HG03442 (cell line): ENCODE measurements around the gene KCNJ6.
"Not testable (repeated sequence)": the region's sequence is repeated elsewhere in the genome, so short reads cannot be mapped to it uniquely, and the experiment has no call there.

Experiments used
- ATAC-seq: cut with Tn5 transposase; IDR thresholded peaks from one replicate; pipeline ENCODE4 v1.9.1; 2021; ENCODE audit warnings: mild to moderate bottlenecking, moderate library complexity; ENCODE audit not compliant: unreplicated experiment

KCNJ6 gene

DNA sequence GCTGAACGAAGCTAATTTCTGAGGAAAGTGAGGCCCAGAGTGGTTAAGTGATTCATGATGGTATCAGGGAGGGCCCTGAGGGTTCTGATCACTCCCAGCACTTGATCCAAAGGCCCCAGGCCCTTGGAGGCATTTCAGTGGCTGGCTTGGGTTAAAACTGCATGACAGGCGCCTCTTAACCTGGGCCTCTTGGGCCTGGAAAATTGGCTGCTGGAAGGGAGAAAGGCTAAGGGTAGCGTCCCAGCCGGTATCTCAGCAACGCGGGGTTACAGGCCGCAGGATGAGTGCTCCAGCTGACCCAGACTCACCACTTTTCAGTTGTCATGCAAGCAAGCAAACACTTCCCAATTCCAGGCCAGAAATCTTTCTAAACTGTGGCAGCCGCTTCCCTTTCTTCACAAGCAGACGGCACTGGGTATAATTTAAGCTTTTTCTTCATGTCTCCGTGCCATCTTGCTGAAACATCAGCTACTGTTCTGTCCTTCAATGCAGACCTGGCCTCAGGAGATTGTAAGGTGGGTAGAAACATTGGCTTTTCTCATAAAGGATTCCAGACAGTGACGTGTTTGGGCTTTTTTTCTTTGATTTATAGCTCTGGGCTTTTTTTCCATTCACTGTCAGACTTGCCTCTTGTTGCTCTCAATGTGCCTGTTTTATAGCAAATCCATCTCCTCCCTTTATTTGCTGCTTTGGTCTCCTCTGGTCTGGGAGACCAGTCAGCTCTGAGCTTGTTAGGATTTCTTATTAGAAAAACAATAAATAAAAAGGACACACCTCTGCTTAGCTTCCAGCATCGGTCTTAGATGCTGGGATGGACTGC, 229.1 kb downstream of the KCNJ6 start:
- ATAC-seq, result no peak

DNA sequence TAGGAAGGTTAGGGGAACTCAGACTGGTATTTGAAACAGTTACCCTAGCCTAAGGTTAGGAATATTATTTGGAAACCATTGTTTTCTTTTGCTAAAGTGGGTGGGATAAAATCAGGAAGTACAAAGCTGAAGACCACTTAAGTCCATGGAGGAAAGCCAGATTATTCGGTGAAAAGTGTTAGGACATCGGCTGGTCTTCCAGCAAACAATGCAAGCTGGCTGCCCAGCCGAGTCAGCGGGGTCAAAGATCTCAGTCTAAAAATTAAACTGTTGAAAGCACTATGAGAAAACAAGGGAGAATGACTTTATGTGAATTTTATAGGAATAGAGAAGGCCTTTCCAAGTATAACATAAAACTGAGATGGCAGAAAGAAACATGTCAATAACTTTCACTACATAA, 231.7 kb downstream of the KCNJ6 start:
- no peak for ATAC-seq

- ATAC-seq, result no peak
Observed at GRCh38 chr21:37684115-37684493, 232.2 kb downstream of the KCNJ6 start.

GRCh38 chr21:37683396-37684114, 232.7 kb downstream of the KCNJ6 start:
- no peak for ATAC-seq

DNA sequence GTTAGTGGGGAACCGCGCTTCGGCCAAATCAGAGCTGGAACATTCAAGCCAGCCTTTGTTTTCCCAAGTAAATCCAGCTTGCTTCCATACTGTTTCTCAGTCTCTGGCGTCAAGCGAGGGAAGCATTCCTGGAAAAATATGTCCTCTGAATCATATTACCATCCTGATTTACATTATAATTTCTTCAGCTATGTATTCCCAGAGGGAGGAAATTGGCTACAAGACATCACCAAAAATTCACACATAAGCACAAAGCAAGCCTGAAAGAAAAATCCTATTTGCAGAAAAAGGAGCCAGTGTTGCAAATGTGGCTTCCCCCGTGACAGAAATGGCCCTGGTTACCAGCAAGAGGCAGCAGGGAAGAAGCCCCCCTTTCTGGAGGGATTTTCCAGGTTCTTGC, 233.3 kb downstream of the KCNJ6 start:
- no peak for ATAC-seq

- no peak for ATAC-seq
Observed at GRCh38 chr21:37677006-37677405, 239.3 kb downstream of the KCNJ6 start.

GRCh38 chr21:37675202-37675801, 241.0 kb downstream of the KCNJ6 start:
- ATAC-seq, result no peak

DNA sequence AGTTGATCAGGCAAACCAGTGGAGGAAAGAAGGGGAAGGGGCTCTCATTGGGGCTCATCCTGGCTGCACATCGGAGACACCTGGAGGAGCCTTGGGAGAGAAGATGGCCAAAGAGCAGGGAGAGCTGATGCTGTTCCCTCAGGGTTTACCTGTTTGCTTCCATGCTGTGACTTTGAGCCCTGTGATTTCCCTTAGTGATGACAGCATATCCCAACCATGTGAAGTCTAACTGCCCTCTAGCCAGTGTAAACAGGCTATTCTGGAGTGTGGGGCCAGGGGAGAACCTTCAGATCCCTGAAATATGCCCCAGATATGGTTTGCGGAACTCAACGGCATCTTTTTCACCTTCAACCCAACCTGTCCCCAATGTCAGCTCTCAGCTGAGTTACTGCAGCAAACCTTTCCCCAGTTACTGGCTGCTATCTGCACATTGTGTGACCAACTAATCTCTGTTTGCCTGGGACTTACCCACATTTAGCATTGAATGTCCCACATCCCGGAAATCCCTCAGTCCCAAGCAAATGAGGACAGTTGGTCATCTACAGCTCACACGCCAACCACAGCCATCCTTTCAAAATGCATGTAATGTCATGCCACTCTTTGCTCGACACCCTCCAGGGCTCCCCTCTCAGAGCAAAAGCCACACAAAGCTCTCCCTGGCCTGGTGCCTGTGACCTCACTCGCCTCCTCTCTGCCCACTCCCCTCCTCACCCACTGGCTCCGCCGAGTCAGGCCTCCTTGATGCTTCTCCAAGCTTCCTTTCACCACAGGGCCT, 242.3 kb downstream of the KCNJ6 start:
- no peak for ATAC-seq

GRCh38 chr21:37671381-37671780, 244.9 kb downstream of the KCNJ6 start:
- no peak for ATAC-seq

DNA sequence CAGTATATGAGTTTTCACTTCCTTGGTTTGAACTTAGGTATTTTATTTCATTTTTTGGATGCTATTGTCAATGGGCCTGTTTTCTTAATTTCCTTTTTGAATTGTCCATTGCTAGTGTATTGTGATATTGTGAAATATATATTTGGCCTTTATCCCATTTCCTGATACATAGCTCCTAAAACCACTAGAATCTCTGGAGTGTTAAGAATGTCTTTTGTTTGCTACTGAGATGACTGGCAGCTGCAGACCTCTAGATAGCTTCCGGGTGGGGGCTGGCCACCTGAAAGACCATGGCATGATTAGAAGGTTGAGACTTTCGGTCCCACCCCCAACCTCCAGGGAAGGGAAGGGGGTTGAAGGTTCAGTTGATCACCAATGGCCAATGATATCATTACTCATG, 245.4 kb downstream of the KCNJ6 start:
- no peak for ATAC-seq

DNA sequence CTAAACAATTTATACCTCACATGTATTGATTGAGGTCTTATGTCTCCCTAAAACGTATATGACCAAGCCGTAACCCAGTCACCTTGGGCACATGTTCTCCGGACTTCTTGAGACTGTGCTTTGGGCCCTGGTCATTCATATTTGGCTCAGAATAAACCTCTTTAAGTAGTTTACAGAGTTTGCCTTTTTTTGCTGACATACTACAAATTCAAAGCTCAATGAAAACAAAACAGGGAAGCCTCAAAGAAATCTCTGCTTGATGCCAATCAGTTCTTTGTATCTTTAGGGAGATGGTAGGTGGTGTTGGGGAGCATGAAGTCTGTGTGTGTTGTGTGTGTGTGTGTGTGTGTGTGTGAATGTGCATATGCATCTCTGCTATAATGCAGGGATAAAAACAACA, 247.0 kb downstream of the KCNJ6 start:
- no peak for ATAC-seq

- no peak for ATAC-seq
Observed at GRCh38 chr21:37668462-37669239, 247.6 kb downstream of the KCNJ6 start.

DNA sequence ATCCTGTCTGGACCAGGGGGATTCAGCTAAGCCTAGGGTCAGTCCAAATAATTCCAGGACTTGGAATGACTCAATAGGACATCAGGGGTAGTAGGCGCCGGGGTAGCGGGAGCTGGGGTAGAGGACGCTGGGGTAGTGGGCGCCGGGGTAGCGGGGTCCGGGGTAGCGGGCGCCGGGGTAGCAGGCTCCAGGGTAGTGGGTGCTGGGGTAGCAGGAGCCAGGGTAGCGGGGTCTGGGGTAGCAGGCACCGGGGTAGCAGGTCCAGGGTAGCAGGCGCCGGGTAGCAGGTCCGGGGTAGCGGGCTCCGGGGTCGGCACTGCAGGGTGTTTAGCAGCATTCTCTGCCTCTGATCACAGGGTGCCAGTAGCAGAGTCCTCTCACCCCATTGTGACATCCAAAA, 248.9 kb downstream of the KCNJ6 start:
- no peak for ATAC-seq

- no peak for ATAC-seq
Observed at GRCh38 chr21:37665230-37666024, 250.8 kb downstream of the KCNJ6 start.

GRCh38 chr21:37662227-37662626, 254.0 kb downstream of the KCNJ6 start:
- not testable (repeated sequence) for ATAC-seq

DNA sequence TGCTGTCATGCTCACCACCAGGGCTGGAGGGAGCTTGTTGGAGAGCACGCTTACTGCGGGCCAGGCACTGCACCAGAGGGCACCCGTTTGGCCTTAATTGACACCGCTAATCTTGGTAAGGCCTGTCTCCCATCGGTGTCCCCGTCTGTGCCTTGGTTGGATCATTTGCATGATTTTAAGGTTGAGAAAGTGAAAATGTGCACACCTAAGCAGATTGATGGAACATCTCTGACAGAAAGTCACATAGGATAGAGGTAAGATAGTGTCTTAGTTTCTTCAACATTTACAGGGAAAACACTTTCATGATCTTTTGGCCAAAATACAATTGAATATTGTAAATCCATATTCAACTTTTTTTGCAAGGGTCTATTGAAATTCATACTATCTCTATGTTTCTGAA, 255.5 kb downstream of the KCNJ6 start:
- ATAC-seq, result no peak

DNA sequence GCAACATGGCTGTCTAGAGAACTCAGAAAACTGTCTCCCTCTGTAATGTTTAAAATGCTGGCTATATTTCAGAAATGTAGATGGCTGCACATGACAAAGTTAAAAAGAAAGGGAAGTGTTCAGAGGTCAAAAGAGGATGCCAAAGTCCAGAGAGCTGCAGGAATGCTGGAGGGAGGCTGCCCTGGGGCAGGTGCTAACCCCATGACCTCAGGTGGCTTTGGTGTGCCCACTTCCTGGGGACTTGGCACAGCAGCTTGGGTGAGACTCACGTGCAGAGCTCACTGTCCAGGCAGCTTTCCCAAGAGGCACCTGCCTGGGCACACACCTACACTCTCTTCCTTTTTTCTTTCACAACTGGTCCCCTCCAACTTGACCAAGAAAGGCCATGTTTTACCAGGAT, 256.4 kb downstream of the KCNJ6 start:
- ATAC-seq, result no peak

GRCh38 chr21:37658817-37659458, 257.3 kb downstream of the KCNJ6 start:
- no peak for ATAC-seq

DNA sequence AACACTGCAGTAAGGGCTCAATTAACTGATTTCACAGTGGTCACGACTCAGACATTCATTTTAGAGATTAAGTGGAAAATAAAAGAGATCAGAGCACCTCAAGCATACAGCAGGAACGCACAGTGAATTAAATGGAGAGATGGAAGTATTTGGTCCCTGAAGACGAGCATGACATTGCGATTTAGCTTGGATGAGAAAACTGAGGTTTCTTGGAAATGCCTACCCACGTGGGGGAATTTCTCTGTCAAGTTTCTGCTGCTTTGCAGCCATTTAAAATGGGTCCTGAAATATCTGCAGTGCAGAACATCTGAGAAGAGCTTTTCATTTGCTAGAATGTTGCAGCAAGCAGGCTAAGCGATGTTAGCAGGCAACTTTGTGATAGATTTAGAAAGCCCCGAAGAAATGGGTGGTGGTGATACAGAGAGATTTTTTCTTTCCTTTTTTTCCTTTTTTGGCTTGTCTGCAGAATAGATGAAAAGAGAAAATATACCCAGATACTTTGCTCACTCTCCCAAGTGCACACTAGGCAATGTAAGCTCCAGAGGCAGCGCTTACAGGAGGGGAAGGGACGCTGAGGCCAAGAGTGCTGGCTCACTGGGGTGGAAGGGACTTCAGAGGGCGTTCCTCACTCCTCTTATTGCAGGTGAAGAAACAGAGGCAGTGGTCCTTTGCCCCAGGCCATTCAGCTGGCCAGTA, 258.0 kb downstream of the KCNJ6 start:
- no peak for ATAC-seq
